NCI-H1417 treated with DMSO at 0.1 percent for 48 hours (cell line): ENCODE data around the gene BCL2L12.
A peak's percentile ranks its signal among the peaks of the same experiment; 100 is the strongest.
"Not testable (repeated sequence)": the region's sequence is repeated elsewhere in the genome, so short reads cannot be mapped to it uniquely, and the experiment has no call there.

Source experiments
- DNase-seq: peaks from one replicate; lab custom pipeline; 2025; lab: John Stamatoyannopoulos, UW

BCL2L12 gene, protein sequence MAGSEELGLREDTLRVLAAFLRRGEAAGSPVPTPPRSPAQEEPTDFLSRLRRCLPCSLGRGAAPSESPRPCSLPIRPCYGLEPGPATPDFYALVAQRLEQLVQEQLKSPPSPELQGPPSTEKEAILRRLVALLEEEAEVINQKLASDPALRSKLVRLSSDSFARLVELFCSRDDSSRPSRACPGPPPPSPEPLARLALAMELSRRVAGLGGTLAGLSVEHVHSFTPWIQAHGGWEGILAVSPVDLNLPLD

DNA sequence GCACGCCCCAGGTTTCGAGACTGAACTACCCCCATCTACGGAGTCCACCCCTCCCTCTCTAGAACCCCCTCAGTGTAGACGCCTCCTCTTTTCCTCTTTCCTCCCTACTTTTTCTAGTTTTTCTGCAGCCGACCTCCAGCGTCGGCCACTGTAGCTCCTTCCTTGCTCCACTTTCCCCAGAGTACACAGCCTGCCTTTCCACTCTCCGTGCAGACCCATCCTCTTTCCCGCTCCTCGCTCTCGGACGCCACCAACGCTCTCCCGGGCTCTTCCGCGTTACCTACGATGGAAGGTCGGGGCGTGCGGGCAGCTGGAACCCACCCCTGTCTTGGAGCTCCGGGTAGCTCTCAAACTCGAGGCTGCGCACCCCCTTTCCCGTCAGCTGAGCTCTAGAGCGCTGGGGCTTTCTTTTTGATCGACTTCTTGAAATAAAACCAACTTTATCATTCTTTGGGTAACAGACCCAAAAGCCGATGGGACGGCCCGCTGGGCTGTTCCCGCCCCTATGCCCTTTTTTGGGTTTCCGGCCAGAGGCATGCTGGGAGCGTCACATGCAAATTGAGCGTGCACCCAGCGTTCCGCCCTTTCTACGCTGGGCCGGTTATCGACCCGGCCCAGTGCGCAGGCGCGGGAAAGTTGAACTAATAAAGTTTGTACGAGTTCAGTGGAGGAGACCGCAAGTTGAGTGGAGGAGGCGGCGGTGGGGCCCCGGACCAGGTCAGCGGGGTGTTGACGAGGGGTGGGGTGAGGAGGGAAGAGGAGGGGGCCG lies at the start of gene BCL2L12, which contains the start of gene IRF3:
Gene BCL2L12 (plus strand): TSS at position 583 of the 769 bp plus-strand sequence. CDS start 760 bp downstream, outside the sequence.
Gene IRF3 (minus strand): TSS at position 507 of the 769 bp plus-strand sequence. CDS start 1,019 bp downstream, outside the sequence.
- DNase-seq: no peak

DNA sequence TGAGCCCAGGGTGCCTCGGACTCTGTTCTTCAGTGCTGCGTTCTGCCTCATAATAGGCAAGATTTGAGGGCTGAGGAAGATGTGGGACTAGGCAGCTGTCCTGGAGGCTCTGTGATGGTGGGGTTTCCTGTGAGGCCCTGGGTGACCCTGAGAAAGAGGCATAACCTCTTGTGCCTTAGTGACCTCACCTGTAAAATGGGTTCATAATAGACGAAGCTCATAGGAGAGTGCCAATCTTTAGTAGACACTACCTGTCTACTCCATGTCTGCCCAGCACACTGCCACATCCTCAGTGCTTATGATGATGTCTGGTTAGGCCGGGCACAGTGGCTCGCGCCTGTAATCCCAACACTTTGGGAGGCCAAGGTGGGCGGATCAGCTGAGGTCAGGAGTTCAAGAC lies 49.2 kb upstream of the BCL2L12 start:
- DNase-seq: no peak

DNA sequence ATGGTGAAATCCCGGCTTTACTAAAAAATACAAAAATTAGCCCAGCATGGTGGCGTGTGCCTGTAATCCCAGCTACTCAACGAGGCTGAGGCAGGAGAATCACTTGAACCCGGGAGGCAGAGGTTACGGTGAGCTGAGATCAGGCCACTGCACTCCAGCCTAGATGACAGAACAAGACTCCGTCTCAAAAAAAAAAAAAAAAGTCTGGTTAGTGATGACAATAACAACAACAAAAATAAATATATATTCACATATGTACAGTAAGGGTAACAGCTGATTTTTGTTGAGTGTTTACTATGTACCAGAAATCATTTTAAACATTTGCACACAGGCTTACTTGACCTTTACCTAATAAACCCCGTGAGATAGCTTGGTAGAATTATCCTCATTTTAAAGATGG lies 48.8 kb upstream of the BCL2L12 start:
- DNase-seq: no peak

DNA sequence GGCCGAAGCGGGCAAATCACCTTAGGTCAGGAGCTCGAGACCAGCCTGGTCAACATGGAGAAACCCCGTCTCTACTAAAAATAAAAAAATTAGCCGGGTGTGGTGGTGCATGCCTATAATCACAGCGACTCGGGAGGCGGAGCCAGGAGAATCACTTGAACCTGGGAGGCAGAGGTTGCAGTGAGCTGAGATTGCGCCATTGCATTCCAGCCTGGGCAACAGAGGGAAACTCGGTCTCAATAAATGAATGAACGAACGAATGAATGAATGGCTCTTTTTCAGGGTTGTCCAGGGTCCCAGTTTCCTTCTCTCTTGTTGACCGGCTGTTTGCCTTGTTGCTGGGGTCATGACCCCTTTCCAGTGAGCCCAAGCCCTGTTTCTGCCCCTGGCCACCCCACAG lies 47.9 kb upstream of the BCL2L12 start:
- not testable (repeated sequence) for DNase-seq

DNA sequence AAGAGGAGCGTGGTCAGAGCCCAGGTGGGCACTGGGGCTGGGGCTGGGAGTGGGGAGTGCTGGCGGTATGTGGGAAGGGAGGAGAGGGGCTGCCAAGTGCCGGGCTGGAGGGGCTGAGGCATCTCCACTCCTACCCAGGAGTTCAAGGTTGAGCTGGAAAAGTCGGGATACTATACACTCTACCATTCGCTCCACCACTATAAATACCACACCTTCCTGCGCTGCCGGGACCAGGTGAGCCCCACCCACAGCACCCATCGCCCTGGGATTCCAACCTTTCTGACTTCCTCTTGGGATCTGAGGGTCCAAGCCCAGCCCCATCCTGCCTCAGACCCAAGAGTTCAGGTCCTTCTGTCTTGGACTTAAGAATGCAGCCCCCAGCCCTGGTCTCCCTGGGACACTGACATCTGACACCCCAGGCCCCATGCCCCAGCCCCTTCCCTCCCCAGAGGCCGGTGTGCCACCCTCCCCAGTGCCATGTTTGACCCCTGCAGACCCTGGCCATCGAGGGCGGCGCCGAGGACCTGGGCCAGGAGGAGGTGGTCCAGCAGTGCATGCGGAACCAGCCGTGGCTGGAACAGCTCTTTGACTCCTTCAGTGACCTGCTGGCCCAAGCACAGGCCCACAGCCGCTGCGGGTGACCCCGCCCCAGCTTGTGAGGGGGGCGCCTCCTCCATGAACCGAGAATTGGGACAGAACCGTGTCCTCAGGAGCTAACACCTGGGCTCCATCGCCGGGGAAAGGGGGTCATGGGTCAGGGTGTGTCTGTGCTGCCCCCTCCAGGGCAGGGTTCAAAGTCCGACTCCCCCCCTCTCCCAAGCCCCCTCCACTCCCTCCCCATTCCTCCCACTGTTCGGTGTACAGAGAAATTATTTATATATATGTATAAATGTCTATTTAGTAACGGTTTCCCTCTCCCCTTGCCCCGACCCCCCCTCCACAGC lies 40.5 kb upstream of the BCL2L12 start:
- DNase-seq: no peak

DNA sequence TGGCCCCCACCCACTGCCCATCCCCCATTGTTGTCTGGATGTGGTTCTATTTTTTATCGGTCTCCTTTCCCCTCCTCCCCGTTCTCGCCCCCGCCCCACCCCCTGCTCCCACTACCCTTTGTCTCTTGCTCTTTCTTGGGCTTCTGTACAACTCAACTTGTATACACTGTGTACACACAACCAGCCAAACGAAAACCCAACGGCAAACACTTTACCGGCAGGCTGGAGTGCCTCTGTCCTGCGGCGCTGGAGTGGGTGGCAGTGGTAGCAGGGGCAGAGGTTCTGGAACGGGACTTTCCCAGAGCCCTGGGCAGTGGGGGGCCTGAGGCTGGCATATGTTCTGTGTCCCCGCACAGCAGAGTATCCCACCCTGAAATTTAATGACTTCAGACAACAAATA lies 39.5 kb upstream of the BCL2L12 start:
- no peak for DNase-seq

DNA sequence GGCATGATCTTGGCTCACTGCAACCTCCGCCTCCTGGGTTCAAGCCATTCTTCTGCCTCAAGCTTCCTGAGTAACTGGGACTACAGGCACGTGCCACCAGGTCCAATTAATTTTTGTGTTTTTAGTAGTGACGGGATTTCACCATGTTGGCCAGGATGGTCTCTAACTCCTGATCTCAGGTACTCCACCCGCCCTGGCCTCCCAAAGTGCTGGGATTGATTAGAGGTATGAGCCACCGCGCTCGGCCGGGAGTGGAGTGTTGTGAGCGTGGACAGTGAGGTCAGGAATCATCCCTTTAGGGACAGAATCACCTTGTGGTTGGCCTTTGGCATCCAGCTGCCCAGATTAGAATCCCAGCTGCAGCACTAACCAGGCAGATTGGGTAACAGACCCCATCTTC lies 36.1 kb upstream of the BCL2L12 start:
- no peak for DNase-seq

DNA sequence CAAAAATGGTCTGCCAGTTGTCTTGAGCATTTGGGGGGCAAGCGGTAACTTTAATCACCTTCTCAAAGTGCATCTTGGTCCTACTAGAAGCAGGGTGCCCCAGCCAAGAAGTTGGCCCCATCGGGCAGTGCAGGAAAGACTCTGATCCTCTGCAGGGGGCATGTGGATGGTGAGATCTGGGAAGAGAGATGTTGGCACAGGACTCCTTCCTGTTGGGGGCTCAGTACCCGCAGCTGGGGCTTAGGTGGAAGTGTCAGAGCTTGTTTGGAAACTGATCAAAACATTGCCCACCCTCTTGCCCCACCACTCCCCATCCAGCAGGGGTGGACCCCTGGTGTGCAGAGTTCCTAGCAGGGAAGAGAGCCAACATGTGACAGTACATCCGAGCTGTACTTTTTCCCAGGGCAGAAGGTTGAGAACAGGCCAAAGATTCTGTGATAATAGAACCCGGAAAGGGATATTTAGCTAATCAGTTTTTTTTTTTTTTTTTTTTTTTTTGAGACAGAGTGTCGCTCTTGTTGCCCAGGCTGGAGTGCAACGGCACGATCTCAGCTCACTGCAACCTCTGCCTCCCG lies 34.6 kb upstream of the BCL2L12 start:
- DNase-seq: no peak

DNA sequence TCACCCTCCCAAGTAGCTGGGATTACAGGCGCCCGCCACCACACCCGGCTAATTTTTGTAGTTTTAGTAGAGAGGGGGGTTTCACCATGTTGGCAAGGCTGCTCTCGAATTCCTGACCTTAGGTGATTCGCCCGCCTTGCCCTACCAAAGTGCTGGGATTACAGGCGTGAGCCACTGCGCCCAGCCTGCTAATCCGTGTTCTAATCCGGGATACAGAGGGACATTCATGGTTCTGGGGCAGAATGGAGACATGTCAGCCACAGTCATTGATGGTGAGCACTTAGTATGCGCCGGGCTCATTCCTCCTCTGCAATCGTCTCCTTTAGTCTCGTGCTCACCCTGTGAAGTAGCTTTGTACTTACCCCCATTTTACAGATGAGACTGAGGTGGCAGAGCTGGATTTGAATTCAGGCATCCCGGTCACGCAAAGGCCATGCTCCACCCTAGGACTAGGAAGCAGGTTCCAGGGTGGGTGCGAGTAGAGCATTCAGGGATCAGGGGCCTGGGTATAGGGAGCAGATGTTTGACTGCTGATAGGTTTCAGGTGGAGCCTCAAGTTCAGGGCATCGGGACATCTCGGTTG lies 34.0 kb upstream of the BCL2L12 start:
- no peak for DNase-seq

DNA sequence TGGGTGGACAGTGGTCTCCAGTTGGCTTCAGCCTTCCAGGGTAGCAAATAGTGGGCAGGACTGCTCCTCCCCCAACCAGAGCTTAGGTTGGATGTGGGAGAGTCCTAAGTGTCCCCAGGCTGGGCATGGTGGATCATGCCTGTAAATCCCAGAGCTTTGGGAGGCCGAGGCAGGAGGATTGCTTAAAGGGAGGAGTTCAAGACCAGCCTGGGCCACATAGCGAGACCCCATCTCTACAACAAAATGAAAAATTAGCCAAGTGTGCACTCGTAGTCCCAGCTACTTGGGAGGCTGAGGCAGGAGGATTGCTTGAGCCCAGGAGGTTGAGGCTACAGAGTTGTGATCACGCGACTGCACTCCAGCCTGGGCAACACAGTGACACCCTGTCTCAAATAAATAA lies 33.2 kb upstream of the BCL2L12 start:
- DNase-seq: no peak

DNA sequence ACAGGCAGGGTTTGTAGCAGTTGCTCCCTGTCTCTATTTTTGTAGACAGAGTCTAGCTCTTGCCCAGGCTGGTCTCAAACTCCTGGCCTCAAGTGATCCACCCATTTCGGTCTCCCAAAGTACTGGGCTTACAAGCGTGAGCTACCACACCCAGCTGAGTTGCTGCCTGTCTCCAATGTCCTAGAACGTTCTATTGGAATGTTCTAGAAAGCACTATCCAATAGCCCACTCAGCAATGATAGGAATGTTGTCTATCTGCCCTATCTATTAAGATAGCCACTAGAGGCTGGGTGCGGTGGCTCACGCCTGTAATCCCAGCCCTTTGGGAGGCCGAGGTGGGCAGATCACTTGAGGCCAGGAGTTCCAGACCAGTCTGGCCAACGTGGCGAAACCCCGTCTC lies 32.5 kb upstream of the BCL2L12 start:
- DNase-seq: not testable (repeated sequence)

DNA sequence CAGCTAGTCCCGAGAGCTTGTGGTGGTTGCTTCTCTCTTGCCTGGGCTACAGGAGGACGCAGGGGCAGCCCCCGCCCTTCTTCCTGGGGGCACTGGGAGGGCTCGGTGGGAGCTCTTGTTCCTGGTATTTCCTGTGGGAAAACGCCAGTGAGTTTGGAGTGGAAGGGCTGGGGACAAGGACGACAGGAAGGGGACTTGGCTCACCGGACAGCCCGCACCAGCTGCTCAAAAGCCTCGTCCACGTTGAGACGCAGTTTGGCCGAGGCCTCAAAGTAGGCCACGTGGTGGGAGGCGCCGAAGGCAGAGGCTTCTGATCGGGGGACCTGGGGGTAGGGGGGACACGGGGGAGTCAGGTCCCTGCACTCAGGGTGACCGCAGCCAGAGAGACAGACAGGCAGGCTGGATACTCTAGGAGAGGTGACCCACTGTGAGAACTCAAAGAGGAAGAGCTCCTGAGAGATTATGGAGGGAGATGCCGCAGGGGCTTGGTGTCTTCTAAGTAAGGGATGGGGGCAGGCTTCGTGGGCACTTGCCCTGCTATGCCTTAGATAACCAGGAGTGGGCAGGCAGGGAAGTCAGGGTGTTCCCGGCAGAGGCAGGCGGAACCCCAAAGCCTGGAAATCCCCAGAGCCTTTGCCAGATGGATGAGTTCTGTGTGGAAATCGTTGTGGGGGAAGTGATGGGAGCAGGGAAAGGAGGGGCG lies 30.1 kb upstream of the BCL2L12 start:
- DNase-seq: no peak

DNA sequence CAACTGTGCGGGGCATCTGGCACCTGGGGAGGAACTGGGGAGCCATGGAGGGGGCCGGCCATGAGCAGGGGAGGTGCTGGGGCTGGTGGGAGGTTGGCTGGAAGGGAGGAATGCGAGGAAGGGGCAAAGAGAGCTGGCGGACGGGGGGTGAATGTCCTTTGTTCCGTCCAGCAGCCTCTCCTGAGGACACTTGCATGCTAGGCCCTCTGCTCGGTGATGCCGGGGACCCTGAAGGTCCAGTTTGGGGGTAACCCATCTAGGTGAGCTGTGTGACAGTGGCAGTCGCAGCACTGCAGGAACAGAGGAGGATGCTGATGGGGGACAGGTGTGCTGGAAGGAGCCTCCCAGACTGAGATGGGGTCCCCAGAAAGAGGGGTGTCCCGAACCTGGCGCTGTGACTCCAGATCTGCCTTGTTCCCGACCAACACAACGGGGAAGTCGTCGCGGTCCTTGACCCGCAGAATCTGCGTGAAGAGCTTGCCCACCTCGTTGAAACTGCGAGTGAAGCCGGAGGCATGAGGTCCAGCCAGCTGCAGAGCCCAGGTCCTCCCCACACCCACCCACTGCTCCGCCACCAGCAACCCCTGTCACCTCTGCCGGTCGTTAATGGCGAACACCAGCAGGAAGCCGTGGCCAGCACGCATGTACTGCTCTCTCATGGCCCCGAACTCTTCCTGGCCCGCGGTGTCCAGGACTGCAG lies 29.4 kb upstream of the BCL2L12 start:
- DNase-seq: no peak

DNA sequence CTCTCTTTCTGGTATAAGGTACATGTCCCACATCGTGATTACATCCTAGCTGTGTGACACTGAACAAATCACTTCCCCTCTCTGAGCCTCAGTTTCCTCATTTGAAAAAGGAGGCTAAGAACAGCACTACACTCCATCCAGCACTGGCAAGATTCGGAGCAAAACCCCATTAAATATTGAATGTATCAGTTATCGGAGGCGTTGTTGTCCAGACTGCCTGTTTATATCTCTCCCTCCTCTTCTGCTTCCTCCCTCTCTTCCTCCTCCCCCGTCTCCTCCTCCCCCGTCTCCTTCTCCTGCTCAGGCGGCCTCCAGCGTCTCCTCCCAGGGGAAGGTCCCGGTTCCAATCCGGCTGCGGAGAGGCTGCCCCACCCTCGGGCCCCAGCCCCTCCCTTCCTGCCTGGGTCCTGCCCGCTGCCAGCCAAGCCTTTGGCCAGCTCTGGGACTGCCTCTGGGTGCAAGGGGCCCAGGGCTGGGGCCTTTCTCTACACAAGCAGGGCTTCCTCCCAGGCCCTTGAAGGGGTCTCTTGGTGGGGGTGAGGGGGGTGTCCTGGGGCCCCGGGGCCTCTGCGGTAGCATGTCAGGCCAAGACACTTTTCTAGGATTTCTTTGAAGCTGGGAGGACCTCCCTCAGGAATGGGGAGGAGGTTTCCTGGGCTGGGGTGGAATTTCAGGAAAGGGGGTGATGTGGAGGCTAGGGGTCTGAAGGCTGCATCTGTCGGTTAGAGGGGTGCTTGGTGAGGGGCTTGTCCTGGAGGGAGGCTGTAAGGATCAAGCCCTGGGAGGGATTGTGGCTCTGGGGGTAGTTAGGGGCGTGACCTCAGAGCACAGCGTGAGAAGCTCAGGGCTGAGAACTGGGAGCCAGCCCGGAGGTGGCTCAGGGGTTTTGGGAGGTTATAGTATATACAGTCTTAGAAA lies 27.7 kb upstream of the BCL2L12 start:
- DNase-seq: no peak

DNA sequence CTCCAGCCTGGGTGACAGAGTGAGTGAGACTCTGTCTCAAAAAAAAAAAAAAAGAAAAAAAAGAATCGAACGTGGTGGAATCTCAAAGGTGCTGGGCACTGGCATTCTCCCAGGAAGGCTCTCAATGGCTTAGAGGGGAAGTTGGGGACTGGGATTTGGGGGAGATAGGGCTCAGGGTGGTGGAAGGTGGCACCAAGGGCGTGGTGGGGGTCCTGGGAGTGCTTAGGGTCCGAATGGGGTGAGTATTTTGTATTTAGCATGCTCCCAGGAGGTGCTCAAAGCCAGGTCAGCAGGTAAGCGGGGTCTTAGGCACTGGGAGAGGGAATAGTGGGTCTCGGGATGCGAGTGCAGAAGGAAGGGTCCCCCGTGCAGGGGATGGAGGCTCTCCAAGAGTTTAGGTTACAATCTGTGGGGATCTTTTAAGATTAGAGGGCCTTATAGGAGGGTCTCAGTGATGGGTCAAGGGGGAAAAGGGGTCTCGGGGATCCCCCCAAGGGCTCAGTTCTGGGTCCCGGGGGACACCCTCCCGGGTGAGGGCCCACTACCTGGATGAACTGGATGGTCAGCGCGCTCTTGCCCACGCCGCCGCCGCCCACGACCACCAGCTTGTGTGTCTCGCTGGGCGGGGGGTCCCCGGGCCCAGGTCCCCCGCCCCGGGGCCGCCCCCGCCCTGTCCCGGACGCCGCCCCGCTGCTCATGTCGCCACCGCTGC lies 26.2 kb upstream of the BCL2L12 start:
- DNase-seq: no peak

DNA sequence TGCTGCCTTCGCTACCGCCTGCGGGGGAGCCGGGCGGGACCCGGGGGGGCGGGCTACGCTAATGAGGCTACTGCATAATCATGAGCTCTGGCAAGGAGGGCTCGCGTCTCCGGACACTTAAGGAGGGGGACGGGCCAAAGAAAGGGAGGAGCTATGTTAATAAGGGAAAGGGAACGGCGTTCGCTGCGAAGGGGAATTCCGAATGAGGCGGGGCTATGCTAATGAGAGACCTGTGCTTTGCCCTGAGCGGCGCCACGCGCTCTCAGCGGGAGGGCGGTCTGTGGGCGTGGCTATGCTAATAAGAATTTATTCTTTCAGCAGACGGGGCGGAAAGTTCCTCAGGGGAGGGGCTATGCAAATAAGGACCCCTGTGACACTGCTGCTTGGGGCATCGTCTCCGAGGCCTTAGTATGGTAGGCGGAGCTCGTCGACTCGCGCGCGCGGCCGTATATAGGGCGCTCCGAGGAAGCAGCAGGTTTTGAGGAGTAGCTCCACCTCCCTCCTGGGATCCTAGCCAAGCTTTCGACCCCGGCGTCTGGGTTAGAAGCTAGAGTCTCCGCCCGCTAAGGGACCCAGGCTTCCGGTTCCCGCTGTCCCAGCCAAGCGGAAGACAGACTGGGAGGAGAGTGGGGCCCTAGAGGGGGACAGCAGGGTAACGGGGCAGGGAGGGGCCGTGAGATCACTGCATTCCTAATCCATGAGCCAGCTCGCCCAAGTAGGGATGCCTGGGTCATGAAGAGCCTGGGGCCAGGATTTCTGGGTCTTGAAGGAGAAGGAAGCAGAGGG lies 25.4 kb upstream of the BCL2L12 start, which contains the start of gene RRAS:
Gene RRAS (minus strand): TSS at position 31 of the 786 bp plus-strand sequence. CDS start 45 bp downstream, outside the sequence.
- peak; percentile 97 for DNase-seq

DNA sequence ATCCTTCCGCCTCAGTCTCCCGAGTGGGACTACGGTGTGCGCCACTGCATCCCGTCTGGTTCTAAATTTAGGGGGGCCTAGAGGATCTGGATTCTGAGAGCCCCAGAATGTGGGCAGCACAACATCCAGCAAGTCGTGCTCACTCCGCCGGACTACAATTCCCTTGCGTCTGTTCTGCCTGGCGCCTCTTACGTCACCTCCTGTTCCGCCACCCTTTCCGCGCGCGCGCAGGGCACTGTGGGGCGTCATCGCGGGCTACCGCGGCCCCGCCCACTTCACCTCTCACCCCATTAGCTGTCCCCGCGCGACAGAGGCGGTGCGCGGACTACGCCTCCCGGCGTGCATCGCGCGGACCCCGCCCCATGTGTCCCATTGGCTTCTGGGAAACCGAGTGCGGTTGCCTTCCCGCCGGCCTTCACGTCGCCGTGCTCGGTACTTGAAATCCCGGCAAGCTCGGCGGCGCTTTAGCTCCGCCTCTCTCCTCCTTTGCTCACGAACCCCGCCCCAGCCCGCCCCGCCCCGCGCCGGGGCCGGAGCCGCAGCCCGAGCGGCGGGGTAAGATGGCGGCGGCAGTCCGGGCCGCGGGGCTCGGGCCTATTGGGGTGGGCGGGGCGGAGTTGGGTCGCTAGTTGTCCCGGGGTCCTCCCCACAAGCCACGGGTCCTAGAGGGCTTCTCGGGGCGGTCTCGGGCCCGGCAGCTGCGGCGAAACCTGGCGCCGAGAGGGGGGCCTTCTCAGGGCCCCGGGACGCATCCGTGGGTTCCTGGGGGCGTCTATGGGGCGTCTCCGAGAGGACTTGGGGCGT lies 23.8 kb upstream of the BCL2L12 start, which contains the start of gene SCAF1:
Gene SCAF1 (plus strand): TSS at position 522 of the 804 bp plus-strand sequence. CDS start 2,818 bp downstream, outside the sequence.
- peak; percentile 90 for DNase-seq
